Activated T-cell treated with anti-CD3 and anti-CD28 coated beads, Interleukin-2, amount 50 U/mL, for 1 hour (primary cell): ENCODE measurements around the gene SLC22A25.
"Not testable (repeated sequence)": the region's sequence is repeated elsewhere in the genome, so short reads cannot be mapped to it uniquely, and the experiment has no call there.

Source experiments
- DNase-seq: peaks from one replicate; pipeline ENCODE4 v3.0.0-alpha.2; 2020

Gene SLC22A25

GRCh38 chr11:63243533-63243932, at the start of gene SLC22A25:
TSS of gene SLC22A25 (minus strand) at chr11:63243599. CDS start at chr11:63229652, 13,947 bp downstream.
- no peak for DNase-seq

GRCh38 chr11:63290285-63290684, 46.9 kb upstream of the SLC22A25 start:
- no peak for DNase-seq

- no peak for DNase-seq
Observed at GRCh38 chr11:63289658-63290057, 46.3 kb upstream of the SLC22A25 start.

GRCh38 chr11:63282579-63282978, 39.2 kb upstream of the SLC22A25 start:
- no peak for DNase-seq

- no peak for DNase-seq
Observed at GRCh38 chr11:63280920-63281319, 37.5 kb upstream of the SLC22A25 start.

- DNase-seq = no peak
Observed at GRCh38 chr11:63277345-63277943, 34.0 kb upstream of the SLC22A25 start.

- no peak for DNase-seq
Observed at GRCh38 chr11:63274776-63275175, 31.4 kb upstream of the SLC22A25 start.

GRCh38 chr11:63273685-63274084, 30.3 kb upstream of the SLC22A25 start:
- no peak for DNase-seq

GRCh38 chr11:63262547-63262946, 19.1 kb upstream of the SLC22A25 start:
- no peak for DNase-seq

- no peak for DNase-seq
Observed at GRCh38 chr11:63251312-63251711, 7.9 kb upstream of the SLC22A25 start.

GRCh38 chr11:63250162-63251050, 7.0 kb upstream of the SLC22A25 start:
- DNase-seq = no peak

GRCh38 chr11:63248966-63249365, 5.6 kb upstream of the SLC22A25 start:
- DNase-seq = no peak

- not testable (repeated sequence) for DNase-seq
Observed at GRCh38 chr11:63247237-63248002, 4.0 kb upstream of the SLC22A25 start.

GRCh38 chr11:63246045-63246444, 2.6 kb upstream of the SLC22A25 start:
- no peak for DNase-seq

GRCh38 chr11:63244862-63245261, 1.5 kb upstream of the SLC22A25 start:
- DNase-seq = no peak

GRCh38 chr11:63242089-63242781, 1.2 kb downstream of the SLC22A25 start:
- no peak for DNase-seq

GRCh38 chr11:63240791-63241379, 2.5 kb downstream of the SLC22A25 start:
- DNase-seq = no peak

- no peak for DNase-seq
Observed at GRCh38 chr11:63240098-63240497, 3.3 kb downstream of the SLC22A25 start.

GRCh38 chr11:63239254-63239653, 4.1 kb downstream of the SLC22A25 start:
- DNase-seq = no peak

- no peak for DNase-seq
Observed at GRCh38 chr11:63237413-63237812, 6.0 kb downstream of the SLC22A25 start.

- peak; percentile 44 for DNase-seq
Observed at GRCh38 chr11:63235471-63236461, 7.6 kb downstream of the SLC22A25 start.
